Activated T-helper 1 cell treated with anti-CD3 and anti-CD28 coated beads, Interleukin-2, amount 50 U/mL, for 16 hours (primary cell): ENCODE measurements around the gene EPB41L3.
"Not testable (repeated sequence)": the region's sequence is repeated elsewhere in the genome, so short reads cannot be mapped to it uniquely, and the experiment has no call there.

Experiments
- DNase-seq, 2 donors: peaks; one replicate each; pipeline ENCODE4 v3.0.0-alpha.2; 2020; ENCODE audit warnings: low read depth in 1 of 2, low spot score in 1 of 2

EPB41L3 gene

DNA sequence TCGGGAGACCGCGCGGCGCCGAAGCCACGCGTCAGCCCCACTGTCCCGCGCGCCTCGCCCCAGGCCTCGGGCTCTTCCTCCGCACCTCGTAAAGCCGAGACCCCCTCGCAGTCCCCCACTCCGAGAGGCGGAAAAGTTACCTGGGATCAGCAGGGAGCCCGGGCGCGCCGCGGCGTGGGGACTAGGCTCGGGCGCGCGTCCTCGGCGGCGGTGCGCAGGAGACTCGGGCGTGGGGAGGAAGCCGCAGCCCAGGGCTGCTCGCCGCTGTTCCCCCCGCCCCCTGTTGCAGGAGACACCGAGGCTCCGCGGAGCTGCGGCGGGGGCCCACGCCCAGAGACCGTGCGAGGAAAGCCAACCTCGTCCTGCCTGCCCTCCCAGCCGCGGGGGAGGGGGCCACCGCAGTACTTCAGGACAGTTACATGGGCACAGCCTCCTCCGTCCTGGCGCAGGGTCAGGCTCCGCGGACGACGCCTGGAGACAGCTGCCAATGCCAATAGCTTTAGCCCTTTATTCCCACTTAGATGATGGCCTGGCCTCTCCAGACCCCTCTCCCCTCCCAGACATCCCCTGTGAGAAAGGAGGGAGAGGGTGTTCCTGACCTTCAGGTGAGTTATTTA is at the start of gene EPB41L3:
EPB41L3 (minus strand) TSS at position 225 of the 617 bp plus-strand sequence. CDS start 54,814 bp downstream, outside the sequence.
- no peak for DNase-seq

DNA sequence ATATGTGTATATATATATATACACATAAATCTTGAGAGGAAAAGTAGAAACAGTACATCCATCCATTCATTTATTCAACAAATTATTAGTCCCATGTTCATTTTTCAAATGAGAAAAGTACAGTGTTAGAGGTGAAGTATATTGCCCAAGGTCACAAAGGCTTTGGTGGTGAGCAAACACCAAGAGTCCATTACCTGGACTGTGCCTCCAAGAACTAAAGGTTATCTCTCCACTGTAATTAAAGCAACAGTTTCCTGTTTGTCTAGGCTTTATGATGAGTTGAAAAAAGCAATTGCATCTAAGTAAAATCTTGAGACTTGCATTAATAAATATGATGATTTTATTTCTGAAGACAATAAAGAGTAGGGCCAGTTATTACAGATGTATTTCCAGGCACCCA is 44.7 kb upstream of the EPB41L3 start:
- DNase-seq, result no peak

DNA sequence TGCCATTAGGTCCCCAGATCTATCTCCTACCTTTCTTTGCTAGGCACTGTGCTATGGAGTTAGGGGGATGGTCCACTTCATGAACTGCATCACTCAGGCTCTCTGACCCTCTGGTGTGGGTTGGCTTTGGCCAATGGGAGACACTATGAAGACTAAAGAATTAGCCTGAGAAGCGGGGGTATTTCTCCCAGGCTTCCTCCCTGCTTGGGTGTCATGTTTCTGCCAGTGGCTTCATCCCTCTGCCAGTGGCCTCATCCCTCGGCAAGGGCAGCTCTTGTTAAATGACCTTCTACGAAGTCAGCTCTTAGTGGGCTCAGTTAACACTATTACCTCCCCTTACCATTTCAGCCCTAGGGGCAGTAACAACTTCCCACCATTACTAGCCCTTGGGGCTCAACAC is 41.9 kb upstream of the EPB41L3 start:
- DNase-seq, result no peak

DNA sequence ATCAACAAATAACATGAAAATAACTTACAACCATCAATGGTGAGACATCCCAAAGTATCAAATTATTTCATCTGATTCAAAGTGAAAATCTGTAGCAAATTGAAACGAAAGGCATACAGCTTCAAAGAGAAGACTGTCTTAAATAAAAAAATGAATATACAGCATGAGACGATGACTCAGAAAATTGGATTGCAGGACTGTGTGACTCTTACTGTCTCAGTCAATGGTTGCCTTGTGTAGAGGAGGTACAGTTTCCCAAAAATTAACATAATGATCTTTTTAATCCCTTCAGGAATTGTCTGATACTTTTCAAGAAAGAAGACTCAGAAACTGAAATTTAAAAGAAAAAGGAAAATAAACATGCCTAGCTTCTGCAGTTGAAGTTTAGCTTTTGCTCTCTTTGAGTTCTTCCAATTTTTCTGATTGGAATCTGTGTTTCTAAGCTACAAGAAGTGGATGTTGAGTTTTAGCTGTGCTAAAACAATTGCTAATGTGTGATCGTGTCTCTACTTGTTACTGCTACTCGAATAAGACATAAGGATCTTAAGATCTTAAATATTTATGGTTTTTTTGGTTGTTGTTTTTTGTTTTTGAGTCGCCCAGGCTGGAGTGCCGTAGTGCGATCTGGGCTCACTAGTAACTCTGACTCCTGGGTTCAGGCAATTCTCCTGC is 41.1 kb upstream of the EPB41L3 start:
- DNase-seq, result no peak

DNA sequence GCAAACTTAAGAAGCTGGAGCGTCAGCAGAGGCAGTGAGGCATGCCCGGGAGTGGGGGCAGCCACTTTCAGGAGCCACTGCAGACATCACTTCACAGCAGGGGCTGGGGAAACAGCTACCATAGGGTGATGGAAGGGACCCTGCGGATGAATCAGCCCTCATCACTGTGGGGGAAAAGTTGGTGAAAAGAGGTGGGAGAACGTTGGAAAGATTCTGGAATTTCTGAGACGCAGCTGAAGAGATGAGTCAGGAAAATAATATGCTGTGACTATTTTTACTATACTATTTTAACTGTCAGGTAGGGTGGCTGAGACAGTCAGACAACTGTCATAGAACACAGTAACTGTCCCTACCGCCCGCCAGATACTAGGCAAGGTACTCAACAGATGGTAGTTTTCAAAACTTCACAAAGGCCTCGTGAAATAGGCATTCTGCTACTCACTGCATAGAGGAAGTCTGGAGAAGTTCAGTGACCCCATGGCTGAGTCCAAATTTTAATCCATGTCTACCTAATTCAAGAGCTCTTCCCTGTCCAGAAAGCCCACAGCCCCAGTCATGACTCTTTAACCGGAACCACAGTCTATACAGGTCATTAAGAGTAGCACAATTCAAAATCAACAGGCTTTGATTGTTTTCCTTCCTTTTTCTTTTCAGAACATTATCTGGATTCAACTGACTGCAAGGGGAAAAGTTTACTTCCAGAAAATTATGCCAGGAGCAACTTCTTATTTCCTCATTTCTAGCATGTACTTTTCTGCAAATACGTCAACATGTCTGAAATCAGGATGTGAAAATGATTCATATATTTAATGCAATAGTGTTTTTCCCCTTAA is 39.3 kb upstream of the EPB41L3 start:
- DNase-seq, result no peak

DNA sequence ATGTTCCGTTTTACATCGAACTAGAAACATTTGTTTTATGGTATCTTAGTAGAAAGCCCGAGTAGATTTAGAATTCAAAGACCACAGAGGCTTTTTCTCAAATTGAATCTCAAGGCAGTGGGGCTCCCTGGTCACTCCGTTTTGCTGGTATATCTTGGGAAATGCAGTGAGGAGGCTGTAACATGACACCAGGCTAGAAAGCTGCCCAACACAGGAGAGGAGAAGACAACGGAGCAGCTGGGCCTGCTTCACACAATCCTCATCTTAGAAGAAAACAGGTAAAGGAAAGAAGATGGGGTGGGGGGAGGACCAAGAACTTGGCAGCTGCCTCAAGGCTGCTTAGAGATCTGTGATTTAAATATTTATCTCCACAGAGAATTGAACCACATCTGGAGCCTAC is 38.3 kb upstream of the EPB41L3 start:
- no peak for DNase-seq

DNA sequence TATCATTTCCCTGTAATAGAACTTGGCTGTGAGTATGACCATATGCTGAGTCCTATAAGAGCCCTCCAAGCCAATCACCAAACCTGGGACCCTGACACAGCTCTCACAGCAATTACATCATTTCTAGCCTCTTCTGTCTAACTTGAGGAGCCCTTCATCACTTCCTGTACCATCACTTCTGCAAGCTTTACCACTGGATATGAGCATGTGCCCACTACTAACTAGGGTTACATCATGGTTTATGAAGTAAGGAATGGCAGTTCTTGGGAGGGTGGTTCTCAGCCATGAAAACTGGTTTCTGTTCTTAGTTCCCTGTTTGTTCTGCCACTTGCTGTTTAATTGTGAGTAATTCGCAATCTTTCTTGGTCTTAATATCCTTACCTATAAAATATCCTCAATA is 31.0 kb upstream of the EPB41L3 start:
- no peak for DNase-seq

DNA sequence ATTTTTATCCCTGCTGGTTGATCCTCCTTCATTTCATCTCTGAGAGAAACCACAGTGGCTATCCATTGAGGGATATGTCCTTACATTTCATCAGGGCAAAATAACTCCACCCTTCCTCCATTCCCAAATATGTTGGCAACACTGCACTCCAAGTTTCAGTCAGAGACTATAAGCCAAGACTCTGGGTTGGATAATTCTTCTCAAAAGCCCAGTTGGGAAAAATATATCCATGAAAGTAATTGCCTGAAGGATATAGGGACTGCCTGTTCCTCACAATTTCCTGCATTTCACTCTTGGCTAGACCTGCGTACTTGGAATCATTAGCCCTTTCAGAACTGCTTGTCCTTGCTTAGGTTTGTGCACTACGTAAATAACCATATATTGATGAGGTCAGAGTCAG is 27.9 kb upstream of the EPB41L3 start:
- DNase-seq, result no peak

DNA sequence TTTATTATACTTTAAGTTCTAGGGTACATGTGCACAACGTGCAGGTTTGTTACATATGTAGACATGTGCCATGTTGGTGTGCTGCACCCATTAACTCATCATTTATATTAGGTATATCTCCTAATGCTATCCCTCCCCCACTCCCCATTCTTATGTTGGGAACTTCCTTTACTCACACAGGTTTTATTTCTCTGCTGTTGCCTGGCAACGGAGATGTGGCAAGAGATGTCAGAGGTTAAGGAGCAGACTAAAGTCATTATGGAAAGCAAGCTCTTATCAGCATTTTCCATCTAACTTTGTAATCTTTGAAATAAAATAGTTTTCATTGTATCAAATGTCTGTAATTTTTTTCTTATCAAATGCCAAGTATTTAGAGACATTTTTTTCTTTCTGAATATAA is 26.8 kb upstream of the EPB41L3 start:
- not testable (repeated sequence) for DNase-seq

DNA sequence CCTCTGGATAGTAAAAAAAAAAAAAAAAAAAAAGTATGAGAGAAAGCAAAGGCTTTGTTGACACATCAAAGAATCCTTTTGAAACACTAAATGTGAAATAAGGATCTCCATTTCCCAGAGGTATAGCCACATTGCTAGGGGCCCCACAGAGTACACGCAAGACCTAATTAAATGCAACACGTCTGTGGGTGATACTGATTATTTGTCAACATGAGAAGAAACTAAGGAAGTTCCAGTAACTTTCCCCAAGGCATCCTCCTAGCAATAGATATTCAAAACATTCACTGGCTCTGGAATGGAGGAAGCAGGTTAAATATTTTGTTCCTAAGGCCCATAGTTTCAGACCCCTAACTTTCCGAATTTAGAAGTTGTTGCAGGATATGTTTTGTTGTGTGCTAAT is 24.6 kb upstream of the EPB41L3 start:
- no peak for DNase-seq

DNA sequence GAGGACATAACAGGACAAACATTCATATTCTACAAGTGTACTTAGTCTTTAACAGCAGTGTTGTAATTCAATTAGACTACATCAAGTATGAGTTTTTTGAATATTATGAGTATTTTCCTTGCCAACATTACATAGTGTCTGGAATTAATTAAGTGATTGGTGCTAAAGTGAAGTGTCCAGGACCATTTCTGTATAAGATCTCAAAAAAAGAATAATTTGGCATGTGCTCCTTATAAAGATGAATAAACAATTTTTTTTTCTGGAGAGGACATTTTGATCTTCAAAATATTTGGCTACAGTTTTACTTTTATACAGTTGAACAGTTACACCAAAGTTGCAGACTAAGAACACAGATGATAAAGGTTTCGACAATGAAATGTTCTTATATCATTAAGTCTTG is 15.1 kb upstream of the EPB41L3 start:
- DNase-seq, result no peak

DNA sequence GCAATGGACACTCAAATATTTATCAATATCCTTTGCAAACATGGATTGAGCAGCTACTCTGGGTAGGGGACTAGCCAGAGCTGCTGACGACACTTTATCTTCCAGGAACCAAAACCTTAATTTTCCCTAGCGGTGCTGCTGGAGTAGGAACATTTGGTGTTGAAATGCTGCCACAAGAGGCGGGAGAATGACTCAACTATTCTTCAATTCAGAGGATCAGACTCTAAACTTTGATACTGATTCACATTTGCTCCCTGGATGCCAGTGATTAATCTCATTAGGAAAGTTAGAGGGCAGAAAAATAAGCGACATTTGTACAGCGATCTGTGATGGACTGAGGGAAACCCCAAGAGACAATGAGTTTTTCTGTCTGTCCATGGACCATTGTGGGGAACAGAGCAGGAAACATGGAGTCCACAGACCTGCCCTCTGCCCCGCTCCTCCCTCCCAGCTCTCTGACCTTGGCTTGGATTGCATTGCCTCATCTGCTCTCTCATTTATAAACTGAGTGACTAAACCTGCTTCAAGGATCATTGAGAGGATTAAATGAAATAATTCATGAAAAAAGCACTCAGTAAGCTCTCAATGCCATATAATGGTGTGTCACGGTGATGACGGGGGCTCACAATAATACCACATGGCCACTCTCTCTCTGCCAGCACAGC is 12.6 kb upstream of the EPB41L3 start:
- DNase-seq, result no peak

DNA sequence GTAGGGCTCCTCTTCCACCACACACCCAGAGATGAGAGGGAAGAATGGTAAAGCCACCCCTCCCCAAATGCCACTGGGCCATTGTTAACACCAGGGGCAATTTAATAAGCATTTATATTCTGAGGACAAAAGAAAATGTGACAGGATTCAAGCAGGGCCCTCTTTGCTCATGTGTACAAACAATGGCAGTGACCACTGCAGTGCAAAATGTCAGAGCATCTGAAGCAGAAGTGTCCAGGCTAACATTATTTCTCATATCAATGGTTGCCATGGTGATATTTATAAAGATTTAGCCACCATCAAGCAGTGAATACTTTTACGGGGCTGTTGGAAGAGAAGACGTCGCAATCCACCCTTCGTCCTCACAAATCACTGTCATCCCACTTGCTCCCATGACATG is 10.8 kb upstream of the EPB41L3 start:
- DNase-seq, result no peak

DNA sequence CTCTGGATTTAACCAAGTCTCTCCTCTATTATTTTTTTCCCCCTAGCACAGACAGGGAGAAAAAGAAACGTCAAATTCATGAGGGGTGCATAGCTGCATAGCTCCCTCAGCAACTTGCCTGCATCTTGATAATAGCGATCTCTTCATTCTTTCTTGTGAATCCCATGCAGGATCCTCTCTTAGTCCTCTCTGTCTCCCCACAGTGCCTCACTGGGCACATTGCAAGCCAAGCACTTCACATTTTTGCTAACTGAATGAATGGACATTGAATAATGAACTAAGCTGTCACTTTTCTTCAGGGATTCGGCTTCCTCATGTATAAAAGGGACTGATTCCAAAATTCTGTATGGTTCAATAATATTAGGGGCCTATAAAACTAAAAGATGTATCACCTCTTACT is 2.9 kb upstream of the EPB41L3 start:
- DNase-seq, result no peak

DNA sequence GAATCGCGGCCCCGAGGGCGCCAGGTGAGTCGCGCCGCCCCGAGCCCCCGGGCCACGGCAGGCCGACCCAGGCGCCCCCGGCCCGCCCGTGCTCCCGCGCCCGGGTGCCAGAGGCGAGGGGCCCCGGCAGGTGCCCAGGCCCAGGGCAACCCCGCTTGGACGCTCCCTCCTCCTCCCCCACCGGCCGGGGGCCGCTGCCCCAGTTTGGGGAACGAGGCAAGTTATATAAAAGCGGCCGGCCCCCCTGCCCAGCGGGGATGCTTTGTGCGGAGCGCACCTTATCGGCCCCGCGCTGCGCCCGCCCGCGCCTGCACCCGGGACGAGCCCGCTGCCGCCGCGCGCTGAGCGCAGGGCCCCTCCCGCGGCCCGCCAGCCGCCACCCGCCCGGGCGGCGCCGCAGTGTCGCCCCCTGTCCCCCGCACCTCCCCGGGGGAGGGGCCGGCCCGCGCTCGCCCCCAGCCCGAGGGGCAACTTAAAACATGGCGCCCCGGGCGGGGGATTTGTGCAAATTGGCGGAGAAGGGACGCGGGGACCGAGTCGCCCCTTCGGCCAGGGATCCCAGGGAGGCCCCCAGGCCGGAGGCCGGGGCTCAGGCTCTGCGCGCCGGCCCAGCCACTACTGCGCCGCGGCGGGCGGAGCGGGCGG is 639 bp downstream of the EPB41L3 start:
- no peak for DNase-seq

DNA sequence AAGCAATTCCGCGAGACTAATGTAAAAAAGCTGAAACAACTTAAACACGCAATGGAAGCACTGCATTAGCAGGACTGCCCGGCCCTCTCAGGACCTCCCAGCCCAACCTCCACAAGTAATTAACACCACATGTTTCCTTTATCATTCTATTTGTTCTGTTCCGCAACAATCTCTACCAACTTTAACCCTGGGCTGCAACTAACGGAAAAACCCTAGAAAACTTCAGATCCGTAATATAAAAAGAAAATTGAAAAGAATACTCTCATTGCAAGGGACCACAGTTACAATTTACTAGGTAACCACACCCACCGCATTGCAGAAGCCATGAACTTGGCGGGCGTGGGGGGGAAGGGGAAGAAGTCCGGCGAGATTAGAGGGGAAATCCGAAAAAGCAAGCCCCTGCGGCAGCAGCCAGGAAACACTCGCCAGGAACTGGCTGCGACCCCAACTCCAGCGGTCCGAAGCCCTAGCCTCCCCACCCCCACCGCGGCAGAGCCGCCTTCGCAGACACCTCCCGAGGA is 1.2 kb downstream of the EPB41L3 start:
- DNase-seq, result no peak

DNA sequence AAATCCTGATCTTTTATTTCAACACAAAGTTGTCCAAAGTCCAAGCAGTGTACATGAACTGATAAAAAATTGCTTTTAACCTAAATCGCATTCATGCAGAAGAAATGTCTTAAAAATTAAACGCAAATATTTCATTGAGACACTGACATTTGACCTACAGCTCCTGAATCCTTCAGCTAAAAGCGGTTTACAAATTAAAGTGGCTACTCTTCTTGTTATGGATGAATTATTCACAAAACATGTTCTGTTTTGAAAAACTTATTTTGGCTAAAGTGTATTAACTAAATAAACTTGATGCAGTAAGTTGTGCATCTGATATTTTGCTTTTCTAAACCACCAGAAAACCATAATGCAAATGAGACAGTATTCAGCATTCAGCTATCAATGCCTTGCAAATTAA is 2.2 kb downstream of the EPB41L3 start:
- DNase-seq, result no peak

DNA sequence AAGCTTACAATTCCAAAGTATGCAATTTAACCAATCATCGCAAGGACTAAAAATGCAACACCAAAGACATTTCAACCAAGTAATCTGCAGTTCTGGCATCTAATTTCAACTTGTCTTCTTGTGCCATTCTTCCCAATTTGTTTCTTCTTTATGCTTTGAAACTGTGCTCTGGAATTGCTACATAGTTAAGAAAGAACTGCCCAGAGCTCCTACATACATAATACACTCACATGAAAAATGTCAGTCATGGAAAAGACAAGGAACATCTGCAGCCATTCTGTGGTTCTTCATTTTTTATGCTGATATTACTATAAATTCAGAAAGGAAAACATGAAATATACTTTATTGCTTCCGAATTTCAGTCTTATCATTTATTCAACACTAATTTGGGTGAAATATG is 4.4 kb downstream of the EPB41L3 start:
- DNase-seq, result no peak

DNA sequence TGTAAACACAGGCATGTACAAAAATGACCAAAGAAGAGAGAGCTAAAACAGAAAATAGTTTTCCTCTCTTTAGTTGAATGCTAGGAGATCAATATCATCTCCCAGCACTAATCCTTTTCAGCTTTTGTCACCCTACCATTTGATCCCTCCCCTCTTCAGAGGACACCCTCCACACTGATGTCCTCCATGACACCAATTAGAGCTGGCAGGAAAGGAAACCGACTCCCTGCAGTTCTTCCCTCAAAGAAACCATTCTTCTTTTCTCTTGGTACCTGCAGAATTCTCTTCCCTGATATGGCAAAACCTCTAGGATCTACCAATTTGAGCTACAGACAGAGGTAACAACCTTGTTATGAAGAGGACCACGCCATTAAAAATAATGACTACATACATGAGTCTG is 5.3 kb downstream of the EPB41L3 start:
- no peak for DNase-seq

DNA sequence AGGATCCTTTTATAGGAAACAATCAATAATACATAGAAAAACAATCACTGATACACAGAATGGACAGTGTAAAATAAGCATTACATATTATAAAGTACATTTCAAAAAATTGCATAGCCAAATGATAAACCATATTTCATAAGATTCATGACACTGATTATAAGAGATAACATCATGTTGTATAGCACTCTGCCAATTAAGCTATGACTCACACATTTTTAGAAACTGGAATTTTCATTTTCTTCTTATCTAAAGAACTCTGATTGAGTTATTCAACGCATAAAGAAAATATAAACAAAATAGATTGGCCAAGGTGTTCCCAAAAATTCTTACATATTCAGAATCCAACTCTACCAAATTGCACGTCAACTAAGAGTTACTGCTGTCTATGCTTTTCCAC is 5.9 kb downstream of the EPB41L3 start:
- no peak for DNase-seq

DNA sequence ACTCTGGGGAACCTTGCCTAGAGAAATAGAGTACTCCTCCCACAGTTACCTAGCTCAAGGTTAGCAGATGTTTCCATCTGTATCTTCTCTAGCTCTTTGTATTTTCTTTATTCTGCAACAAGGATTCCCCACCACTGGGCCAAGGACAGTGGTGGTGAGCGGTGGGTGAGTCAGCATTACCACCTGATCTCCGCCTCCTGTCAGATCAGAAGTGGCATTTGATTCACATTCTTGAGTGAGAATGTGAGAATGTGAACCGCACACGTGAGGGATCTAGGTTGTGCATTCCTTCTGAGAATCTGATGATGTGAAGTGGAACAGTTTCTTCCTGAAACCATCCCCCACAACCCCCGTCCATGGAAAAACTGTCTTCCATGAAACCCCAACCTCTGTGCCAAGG is 9.0 kb downstream of the EPB41L3 start:
- no peak for DNase-seq
